Measurements from ENCODE around the gene PIGK. TPM values are rescaled to one million over a fixed set of nuclear protein-coding genes. Genes with fewer than 3 reads are reported as not detected.
"Not testable (repeated sequence)": the region's sequence is repeated elsewhere in the genome, so short reads cannot be mapped to it uniquely, and the experiment has no call there.

The PIGK gene
- total RNA-seq, 4 donors from 2014 or later, result 5.1 to 21.1 (median 7.7) TPM

- DNase-seq (ENCODE audit: low spot score in 2 of 2), result no peak
- TF ChIP-seq POLR2A (IDR thresholded peaks at IDR 0.05), result no peak
- TF ChIP-seq, protein P1, sequence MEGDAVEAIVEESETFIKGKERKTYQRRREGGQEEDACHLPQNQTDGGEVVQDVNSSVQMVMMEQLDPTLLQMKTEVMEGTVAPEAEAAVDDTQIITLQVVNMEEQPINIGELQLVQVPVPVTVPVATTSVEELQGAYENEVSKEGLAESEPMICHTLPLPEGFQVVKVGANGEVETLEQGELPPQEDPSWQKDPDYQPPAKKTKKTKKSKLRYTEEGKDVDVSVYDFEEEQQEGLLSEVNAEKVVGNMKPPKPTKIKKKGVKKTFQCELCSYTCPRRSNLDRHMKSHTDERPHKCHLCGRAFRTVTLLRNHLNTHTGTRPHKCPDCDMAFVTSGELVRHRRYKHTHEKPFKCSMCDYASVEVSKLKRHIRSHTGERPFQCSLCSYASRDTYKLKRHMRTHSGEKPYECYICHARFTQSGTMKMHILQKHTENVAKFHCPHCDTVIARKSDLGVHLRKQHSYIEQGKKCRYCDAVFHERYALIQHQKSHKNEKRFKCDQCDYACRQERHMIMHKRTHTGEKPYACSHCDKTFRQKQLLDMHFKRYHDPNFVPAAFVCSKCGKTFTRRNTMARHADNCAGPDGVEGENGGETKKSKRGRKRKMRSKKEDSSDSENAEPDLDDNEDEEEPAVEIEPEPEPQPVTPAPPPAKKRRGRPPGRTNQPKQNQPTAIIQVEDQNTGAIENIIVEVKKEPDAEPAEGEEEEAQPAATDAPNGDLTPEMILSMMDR (IDR thresholded peaks at IDR 0.05), result no peak
- intact Hi-C loops (cut with DNase I; ENCODE audit: low total_unique reads), result no loop called here
- H3K4me3 ChIP-seq (ENCODE audit: low read depth, poor library complexity, severe bottlenecking), result no peak overlapping the region
Measured at GRCh38 chr1:77193951-77194350, 25.3 kb downstream of the PIGK start.

- no peak for DNase-seq (ENCODE audit: low spot score in 2 of 2)
- intact Hi-C loops (cut with DNase I; ENCODE audit: low total_unique reads), result no loop called here
- TF ChIP-seq, protein P1 (IDR thresholded peaks at IDR 0.05), result no peak
- no peak for TF ChIP-seq POLR2A (IDR thresholded peaks at IDR 0.05)
- H3K4me3 ChIP-seq (ENCODE audit: low read depth, poor library complexity, severe bottlenecking), result no peak overlapping the region
- 97 to 99% methylated on average over 4 of the region's 4 CpGs for WGBS, 2 donors
Measured at GRCh38 chr1:77188770-77189169, 30.5 kb downstream of the PIGK start.

GRCh38 chr1:77186907-77187306, 32.3 kb downstream of the PIGK start:
- H3K4me3 ChIP-seq (ENCODE audit: low read depth, poor library complexity, severe bottlenecking); intact Hi-C loops (cut with DNase I; ENCODE audit: low total_unique reads); DNase-seq (ENCODE audit: low spot score in 2 of 2): not testable (repeated sequence)
- WGBS, 2 donors, result 95 to 96% methylated on average over 4 of the region's 4 CpGs

DNA sequence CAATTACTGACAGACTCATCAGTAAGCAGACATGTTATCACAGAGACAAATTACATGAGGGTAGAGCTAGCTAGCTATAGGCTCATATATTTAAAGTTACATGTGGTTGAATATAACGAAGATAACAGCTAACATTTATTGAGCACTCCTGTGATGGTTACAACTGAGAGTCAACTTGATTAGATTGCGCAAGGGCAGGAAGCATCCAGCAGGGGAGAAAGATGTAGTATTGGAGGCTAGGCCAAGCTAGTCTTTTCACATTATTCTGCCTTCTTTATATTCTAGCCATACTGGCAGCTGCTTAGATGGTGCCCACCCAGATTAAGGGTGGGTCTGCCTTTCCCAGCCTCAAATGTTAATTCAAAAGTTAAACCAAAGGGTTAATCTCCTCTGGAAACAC, 37.1 kb downstream of the PIGK start:
- 96 to 97% methylated on average over 2 of the region's 2 CpGs for WGBS, 2 donors
- intact Hi-C loops (cut with DNase I; ENCODE audit: low total_unique reads), result no loop called here
- no peak overlapping the region for H3K4me3 ChIP-seq (ENCODE audit: low read depth, poor library complexity, severe bottlenecking)
- TF ChIP-seq, protein P1 (IDR thresholded peaks at IDR 0.05), result no peak
- DNase-seq (ENCODE audit: low spot score in 2 of 2), result no peak

DNA sequence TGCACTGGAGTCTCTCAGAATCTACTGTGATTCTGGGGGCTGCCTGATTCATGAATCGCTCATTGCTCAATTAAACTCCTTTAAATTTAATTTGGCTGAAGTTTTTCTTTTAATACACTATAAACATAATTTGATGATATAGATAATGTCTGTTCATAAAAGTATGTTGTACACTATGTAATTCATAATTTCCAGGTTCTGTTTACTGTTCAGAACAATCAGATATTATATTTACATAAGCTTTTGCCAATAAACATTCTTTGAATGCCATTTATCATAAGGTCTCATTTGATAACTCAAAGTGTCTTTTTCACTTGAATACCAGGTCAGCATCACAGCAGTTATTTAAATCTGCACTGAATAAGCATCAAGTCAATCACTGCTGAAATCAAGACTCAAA, 39.6 kb downstream of the PIGK start:
- no peak overlapping the region for H3K4me3 ChIP-seq (ENCODE audit: low read depth, poor library complexity, severe bottlenecking)
- no peak for TF ChIP-seq POLR2A (IDR thresholded peaks at IDR 0.05)
- TF ChIP-seq, protein P1 (IDR thresholded peaks at IDR 0.05), result no peak
- DNase-seq (ENCODE audit: low spot score in 2 of 2), result no peak
- WGBS, 2 donors, result 98% methylated on average over 1 of the region's 1 CpG
- intact Hi-C loops (cut with DNase I; ENCODE audit: low total_unique reads), result no loop called here

DNA sequence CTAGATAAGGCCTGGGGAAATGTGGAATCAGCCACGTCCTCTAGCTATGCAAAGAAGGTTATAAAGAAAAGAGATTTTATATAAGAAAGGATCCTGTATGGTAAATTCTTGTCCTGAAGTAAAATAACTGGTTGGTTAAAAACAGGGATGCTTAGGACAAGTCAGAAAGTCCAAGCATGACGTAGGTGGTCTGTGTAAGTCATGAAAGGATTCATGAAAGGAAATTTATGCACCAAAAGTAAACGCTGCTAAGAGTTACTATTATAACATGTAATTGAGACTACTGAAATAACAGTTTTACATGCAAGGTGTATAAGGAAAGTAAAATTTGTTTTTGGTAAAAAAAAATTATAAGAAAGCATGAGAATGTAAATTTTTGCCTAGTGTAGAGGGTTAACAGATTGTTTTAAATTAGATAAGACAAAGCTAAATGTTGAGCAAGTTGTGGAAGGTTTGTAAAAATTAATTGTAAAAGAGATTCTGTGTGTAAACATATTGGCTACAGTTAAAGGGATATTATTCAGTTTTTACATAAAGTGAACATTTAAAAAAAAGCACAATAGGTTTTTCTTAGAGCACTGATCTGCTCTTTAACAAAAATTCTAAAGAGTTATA, 43.9 kb downstream of the PIGK start:
- DNase-seq (ENCODE audit: low spot score in 2 of 2), result no peak
- H3K4me3 ChIP-seq (ENCODE audit: low read depth, poor library complexity, severe bottlenecking), result no peak overlapping the region
- TF ChIP-seq, protein P1 (IDR thresholded peaks at IDR 0.05), result no peak
- no peak for TF ChIP-seq POLR2A (IDR thresholded peaks at IDR 0.05)
- 77 to 93% methylated on average over 3 of the region's 3 CpGs for WGBS, 2 donors
- intact Hi-C loops (cut with DNase I; ENCODE audit: low total_unique reads), result no loop called here
